ENCODE data around the gene ZFYVE16. TPM values are rescaled to one million over a fixed set of nuclear protein-coding genes. Genes with fewer than 3 reads are reported as not detected.

The ZFYVE16 gene
- total RNA-seq, 4 donors from 2014 or later = 12.5 to 27.5 (median 18.2) TPM

DNA sequence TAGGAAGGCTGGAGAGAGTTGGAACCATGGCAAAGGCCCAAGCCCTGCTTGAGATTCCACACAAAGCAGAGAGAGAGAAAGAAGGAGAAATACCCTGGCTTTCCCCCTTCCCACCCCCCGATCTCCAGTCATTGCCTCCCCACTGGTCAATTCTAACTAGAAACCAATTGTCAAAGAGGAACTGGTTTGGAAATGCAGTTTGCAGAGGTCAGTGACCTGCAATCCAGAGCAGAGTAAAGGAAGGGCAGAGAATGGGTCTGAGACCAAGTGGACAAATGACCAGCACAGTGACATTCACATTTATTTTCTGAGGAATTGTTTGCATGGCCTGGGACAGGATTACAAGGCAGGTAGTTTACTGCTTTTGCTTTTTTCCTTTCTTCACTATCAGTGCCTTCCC lies 37.5 kb upstream of the ZFYVE16 start:
- Histone ChIP-seq H3K36me3 (no peaks in the 10 kb centered on the region), H3K9me3 (no peaks in the 10 kb centered on the region), H3K4me3 (no peak overlapping the region), H3K27me3 (peaks cover 0 to 2% (median 0%) of the 10 kb centered on the region in 4 donors), H3K4me1 (no peaks in the 10 kb centered on the region), H3K27ac (no peak overlapping the region)
- WGBS, 2 donors = 46 to 54% methylated on average over 1 of the region's 1 CpG
- TF ChIP-seq, protein P1, sequence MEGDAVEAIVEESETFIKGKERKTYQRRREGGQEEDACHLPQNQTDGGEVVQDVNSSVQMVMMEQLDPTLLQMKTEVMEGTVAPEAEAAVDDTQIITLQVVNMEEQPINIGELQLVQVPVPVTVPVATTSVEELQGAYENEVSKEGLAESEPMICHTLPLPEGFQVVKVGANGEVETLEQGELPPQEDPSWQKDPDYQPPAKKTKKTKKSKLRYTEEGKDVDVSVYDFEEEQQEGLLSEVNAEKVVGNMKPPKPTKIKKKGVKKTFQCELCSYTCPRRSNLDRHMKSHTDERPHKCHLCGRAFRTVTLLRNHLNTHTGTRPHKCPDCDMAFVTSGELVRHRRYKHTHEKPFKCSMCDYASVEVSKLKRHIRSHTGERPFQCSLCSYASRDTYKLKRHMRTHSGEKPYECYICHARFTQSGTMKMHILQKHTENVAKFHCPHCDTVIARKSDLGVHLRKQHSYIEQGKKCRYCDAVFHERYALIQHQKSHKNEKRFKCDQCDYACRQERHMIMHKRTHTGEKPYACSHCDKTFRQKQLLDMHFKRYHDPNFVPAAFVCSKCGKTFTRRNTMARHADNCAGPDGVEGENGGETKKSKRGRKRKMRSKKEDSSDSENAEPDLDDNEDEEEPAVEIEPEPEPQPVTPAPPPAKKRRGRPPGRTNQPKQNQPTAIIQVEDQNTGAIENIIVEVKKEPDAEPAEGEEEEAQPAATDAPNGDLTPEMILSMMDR (IDR thresholded peaks at IDR 0.05) = no peak
- no peak for TF ChIP-seq POLR2A (IDR thresholded peaks at IDR 0.05)
- no peak for DNase-seq
- intact Hi-C loops (cut with DNase I) = no loop called here

GRCh38 chr5:80372780-80373179 lies 35.1 kb upstream of the ZFYVE16 start:
- Histone ChIP-seq H3K9me3 (no peaks in the 10 kb centered on the region), H3K27me3 (peaks cover 0 to 2% (median 0%) of the 10 kb centered on the region in 4 donors), H3K4me3 (no peak overlapping the region), H3K27ac (no peak overlapping the region), H3K36me3 (no peaks in the 10 kb centered on the region), H3K4me1 (no peaks in the 10 kb centered on the region)
- intact Hi-C loops (cut with DNase I) = no loop called here
- 93 to 94% methylated on average over 1 of the region's 1 CpG for WGBS, 2 donors
- no peak for DNase-seq
- TF ChIP-seq, protein P1 (IDR thresholded peaks at IDR 0.05) = no peak
- TF ChIP-seq POLR2A (IDR thresholded peaks at IDR 0.05) = no peak

DNA sequence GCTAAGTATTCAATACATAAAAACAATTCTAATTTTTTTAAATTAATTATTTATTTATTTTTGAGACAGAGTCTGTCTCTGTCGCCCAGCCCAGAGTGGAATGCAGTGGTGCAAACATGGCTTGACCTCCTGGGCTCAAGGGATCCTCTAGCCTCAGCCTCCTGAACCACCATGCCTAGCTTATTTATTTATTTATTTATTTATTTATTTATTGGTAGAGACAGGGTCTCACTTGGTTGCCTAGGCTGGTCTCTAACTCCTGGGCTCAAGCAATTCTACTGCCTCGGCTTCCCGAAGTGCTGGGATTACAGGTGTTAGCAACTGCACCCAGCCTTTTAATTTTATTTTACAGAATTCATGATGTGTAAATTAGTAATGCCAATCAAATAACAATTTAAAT lies 33.7 kb upstream of the ZFYVE16 start:
- TF ChIP-seq POLR2A (IDR thresholded peaks at IDR 0.05) = no peak
- TF ChIP-seq, protein P1 (IDR thresholded peaks at IDR 0.05) = no peak
- peaks cover 0 to 2% (median 0%) of the 10 kb centered on the region in 4 donors for H3K27me3 ChIP-seq
- 96 to 98% methylated on average over 3 of the region's 3 CpGs for WGBS, 2 donors
- no peaks in the 10 kb centered on the region for H3K9me3 ChIP-seq
- H3K36me3 ChIP-seq = no peaks in the 10 kb centered on the region
- no peak overlapping the region for H3K27ac ChIP-seq
- intact Hi-C loops (cut with DNase I) = no loop called here
- H3K4me3 ChIP-seq = no peak overlapping the region
- H3K4me1 ChIP-seq = no peaks in the 10 kb centered on the region
- DNase-seq = no peak

- no peaks in the 10 kb centered on the region for H3K36me3 ChIP-seq
- no peak for TF ChIP-seq POLR2A (IDR thresholded peaks at IDR 0.05)
- TF ChIP-seq, protein P1 (IDR thresholded peaks at IDR 0.05) = no peak
- 85 to 92% methylated on average over 3 of the region's 3 CpGs for WGBS, 2 donors
Measured at GRCh38 chr5:80376557-80376956, 31.3 kb upstream of the ZFYVE16 start.

DNA sequence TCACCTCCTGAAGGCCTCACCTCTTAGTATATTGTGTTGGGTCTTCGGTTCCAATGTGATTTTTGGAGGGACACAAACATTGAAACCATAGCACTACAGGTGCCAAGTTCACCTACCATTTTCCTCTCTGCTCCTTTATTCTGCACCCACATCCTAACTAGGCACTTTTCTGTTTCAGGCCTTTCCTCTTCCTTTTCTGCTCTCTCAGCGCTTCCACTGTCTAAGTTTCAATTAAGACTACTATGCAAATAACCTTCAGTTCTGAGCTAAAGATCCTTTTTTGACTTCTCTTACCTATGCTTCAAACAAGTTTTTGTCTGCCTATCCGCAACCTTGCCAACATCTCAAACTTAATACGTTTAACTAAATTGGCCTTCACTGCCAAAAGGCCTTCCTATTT lies 25.4 kb upstream of the ZFYVE16 start:
- TF ChIP-seq, protein P1 (IDR thresholded peaks at IDR 0.05) = no peak
- no peak for TF ChIP-seq POLR2A (IDR thresholded peaks at IDR 0.05)
- H3K27me3 ChIP-seq = no peaks in the 10 kb centered on the region
- H3K4me3 ChIP-seq = no peak overlapping the region
- no peak for DNase-seq
- WGBS, 2 donors = 91 to 96% methylated on average over 4 of the region's 4 CpGs
- H3K9me3 ChIP-seq = no peaks in the 10 kb centered on the region
- intact Hi-C loops (cut with DNase I) = no loop called here
- no peaks in the 10 kb centered on the region for H3K4me1 ChIP-seq
- H3K36me3 ChIP-seq = no peaks in the 10 kb centered on the region
- no peak overlapping the region for H3K27ac ChIP-seq

More at GRCh38 chr5:80376557-80376956, 31.3 kb upstream of the ZFYVE16 start:
- Histone ChIP-seq H3K4me1 (no peaks in the 10 kb centered on the region), H3K4me3 (no peak overlapping the region), H3K27me3 (no peaks in the 10 kb centered on the region), H3K9me3 (no peaks in the 10 kb centered on the region), H3K27ac (no peak overlapping the region)
- DNase-seq = no peak
- intact Hi-C loops (cut with DNase I) = no loop called here
